ENCODE data around the gene HMCN1.

DNA sequence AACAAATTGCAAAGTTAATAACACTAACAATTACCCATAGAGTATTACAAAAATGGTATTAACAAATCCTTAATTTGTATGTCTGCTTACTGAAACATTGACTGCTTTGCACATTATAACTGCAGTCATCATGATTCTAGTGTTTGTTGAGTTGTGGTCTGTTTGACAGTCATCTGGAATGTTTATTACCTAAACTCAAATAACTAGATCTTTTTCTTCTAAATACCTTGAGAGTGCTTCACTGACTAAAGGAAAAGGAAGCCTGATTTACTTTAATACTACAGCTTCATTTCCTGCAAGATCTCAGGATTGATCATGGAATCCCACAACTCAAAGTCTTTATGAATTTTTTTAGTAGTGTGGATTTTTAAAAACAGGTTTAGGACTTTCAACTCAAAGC, 70.0 kb downstream of the HMCN1 start:
- TF ChIP-seq, protein P1, sequence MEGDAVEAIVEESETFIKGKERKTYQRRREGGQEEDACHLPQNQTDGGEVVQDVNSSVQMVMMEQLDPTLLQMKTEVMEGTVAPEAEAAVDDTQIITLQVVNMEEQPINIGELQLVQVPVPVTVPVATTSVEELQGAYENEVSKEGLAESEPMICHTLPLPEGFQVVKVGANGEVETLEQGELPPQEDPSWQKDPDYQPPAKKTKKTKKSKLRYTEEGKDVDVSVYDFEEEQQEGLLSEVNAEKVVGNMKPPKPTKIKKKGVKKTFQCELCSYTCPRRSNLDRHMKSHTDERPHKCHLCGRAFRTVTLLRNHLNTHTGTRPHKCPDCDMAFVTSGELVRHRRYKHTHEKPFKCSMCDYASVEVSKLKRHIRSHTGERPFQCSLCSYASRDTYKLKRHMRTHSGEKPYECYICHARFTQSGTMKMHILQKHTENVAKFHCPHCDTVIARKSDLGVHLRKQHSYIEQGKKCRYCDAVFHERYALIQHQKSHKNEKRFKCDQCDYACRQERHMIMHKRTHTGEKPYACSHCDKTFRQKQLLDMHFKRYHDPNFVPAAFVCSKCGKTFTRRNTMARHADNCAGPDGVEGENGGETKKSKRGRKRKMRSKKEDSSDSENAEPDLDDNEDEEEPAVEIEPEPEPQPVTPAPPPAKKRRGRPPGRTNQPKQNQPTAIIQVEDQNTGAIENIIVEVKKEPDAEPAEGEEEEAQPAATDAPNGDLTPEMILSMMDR (IDR thresholded peaks at IDR 0.05), result no peak
- no peak for TF ChIP-seq SIN3A (IDR thresholded peaks at IDR 0.05; ENCODE audit: borderline replicate concordance, insufficient read depth, low read depth, low read length)
- TF ChIP-seq POLR2AphosphoS5 (IDR thresholded peaks at IDR 0.05; ENCODE audit: low read depth, low read length), result no peak

Data from Panc1 (cell line).